GM12801 (cell line): ENCODE measurements around the gene SH3BP2.

Source experiments
- TF ChIP-seq, protein P1 (sequence below): IDR thresholded peaks from one replicate; pipeline ENCODE4 v1.5.1; 2011; ENCODE audit warnings: control low read depth; ENCODE audit not compliant: insufficient read length; ENCODE audit errors: extremely low read depth

Gene SH3BP2

DNA sequence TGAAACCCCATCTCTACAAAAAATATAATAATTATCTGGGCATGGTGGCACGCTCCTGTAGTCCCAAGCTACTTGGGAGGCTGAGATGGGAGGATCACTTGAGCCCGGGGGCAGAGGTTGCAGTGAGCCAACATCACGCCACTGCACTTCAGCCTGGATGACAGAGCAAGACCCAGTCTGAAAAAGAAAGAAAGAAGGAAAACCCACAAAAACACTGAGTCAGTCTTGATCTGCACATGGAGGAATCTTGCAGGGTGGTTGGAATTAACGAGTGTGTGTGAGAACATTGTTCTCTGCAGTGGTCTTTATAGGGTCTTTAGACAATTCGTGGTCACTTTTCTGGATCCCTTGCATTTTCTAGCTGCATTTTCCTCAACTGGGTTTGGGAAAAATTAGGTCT lies 74.0 kb downstream of the SH3BP2 start:
- TF ChIP-seq, protein P1, sequence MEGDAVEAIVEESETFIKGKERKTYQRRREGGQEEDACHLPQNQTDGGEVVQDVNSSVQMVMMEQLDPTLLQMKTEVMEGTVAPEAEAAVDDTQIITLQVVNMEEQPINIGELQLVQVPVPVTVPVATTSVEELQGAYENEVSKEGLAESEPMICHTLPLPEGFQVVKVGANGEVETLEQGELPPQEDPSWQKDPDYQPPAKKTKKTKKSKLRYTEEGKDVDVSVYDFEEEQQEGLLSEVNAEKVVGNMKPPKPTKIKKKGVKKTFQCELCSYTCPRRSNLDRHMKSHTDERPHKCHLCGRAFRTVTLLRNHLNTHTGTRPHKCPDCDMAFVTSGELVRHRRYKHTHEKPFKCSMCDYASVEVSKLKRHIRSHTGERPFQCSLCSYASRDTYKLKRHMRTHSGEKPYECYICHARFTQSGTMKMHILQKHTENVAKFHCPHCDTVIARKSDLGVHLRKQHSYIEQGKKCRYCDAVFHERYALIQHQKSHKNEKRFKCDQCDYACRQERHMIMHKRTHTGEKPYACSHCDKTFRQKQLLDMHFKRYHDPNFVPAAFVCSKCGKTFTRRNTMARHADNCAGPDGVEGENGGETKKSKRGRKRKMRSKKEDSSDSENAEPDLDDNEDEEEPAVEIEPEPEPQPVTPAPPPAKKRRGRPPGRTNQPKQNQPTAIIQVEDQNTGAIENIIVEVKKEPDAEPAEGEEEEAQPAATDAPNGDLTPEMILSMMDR, result no peak

GRCh38 chr4:2867758-2868491 lies 75.0 kb downstream of the SH3BP2 start:
- TF ChIP-seq, protein P1, result no peak

GRCh38 chr4:2868877-2869487 lies 76.1 kb downstream of the SH3BP2 start:
- TF ChIP-seq, protein P1, result no peak

DNA sequence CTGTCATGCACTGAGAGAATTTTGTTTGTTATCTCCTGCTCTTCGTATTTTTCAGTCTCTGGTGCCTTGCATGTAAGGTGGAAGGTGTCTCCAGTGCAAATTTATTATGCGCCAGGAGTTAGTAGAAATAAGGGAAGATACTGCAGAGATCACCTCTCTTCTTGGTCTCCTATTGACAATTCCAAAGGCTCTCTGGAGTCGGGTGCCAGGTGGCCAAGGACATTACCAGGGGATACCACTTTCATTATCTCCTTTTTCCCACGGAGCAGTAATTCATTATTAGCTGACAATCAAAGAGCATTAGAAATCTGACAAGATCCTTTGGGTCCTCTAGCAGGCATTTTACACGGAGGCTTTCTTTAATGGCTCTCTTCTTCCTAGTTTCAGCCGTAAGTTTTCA lies 76.8 kb downstream of the SH3BP2 start:
- TF ChIP-seq, protein P1, result no peak

DNA sequence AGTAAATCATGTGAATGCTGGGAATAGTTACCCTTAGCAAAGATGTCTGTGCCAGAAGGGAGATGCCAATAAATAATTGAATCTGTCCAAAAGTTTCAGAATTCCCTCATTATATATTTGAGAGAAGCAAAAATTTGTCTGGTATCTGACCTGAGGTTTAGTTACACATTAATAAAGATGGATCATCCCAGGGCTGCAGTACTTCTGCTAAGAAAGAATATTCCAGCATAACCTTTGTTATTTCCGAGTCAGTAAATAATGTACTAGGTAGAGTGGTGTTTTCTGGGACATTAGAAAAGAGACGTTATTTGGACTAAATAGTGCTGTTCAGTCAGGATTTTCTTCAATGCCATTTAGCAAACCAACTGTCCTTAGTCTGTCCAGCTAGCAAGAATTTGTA lies 77.2 kb downstream of the SH3BP2 start:
- TF ChIP-seq, protein P1, result no peak

DNA sequence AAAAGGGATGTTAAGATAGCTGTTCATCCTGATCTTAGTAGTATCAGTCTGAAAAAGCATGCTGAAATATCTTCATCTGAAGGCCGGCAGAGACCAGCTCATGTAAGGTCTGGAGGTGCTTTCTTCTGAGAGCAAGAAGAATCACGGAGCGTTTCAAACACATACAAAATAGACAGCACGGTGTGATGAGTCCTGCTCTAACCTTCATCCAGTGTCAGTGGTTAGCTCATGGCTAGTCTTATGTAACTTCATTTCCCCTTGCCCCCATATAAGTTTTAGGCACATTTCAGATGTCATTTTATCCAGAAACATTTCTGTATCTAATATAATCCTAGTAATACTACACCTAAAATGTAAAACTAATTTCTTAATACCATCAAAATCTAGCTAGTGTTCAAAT lies 78.6 kb downstream of the SH3BP2 start:
- TF ChIP-seq, protein P1, result no peak

DNA sequence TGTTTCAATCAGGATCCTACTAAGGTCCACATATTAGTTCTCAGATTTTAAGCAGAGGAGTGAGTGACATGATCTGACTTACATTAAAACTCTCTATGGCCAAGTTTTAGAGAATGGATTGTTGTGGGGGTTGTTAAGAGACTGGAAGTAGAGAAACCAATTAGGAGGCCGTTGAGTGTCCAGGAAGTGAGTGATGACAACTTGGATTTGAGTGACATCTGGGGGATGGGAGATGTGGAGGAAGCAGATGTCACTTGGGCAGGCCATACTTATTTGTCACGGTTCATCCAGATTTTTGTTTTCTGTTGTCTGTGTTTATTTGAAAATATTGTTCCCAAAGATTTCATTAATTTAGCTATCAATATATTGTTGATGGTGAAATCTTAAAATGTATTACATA lies 79.0 kb downstream of the SH3BP2 start:
- TF ChIP-seq, protein P1, result no peak
